AG04450 (cell line): ENCODE measurements around the gene MARVELD1. TPM values are rescaled to one million over a fixed set of nuclear protein-coding genes. Genes with fewer than 3 reads are reported as not detected.
A peak's percentile ranks its signal among the peaks of the same experiment; 100 is the strongest.

Experiments used
- CTCF ChIA-PET: fragments of 300-600, 350-600 bp; formaldehyde crosslinking; extraction: SDS; loops from one replicate; lab custom pipeline; 2022; ENCODE audit warnings: antibody characterized with exemption, inconsistent platforms; lab: Charles Lee
- POLR2A ChIA-PET: fragments of 350-600 bp; formaldehyde crosslinking; extraction: SDS; loops from one replicate; lab custom pipeline; 2021; ENCODE audit warnings: antibody characterized with exemption, inconsistent platforms; lab: Yijun Ruan, JAX
- DNase-seq: peaks from one replicate; pipeline ENCODE4 v3.0.0-alpha.2; 2011; ENCODE audit warnings: low read depth, low spot score
- H3K27ac ChIP-seq: one replicate; pipeline ENCODE4 v1.5.1; 2012; ENCODE audit warnings: low read depth, low read length, control low read depth
- H3K27me3 ChIP-seq: one replicate; pipeline ENCODE4 v1.6.0; 2012; ENCODE audit warnings: low read length; ENCODE audit not compliant: control insufficient read depth, insufficient read depth
- H3K4me3 ChIP-seq: 2 replicates; pipeline ENCODE4 v1.5.1; 2011; ENCODE audit warnings: mild to moderate bottlenecking, low read depth, low read length, control low read depth
- H3K9me3 ChIP-seq: 2 replicates; pipeline ENCODE4 v1.5.1; 2012; ENCODE audit warnings: low read length; ENCODE audit not compliant: control insufficient read depth, insufficient read depth
- polyA plus RNA-seq: library from polyadenylated mRNA; depleted of rRNA; stranded (reverse); fragments of >200 nt; gene quantifications from 2 replicates; pipeline ENCODE4 v1.2.3, GENCODE V29; 2011
- TF ChIP-seq, protein P1 (sequence below): IDR thresholded peaks from 2 replicates; pipeline ENCODE4 v1.5.1; 2011; ENCODE audit warnings: low read depth, low read length, control low read depth, inconsistent platforms

The MARVELD1 gene
- polyA plus RNA-seq, 1 experiment, result 76.2 TPM

DNA sequence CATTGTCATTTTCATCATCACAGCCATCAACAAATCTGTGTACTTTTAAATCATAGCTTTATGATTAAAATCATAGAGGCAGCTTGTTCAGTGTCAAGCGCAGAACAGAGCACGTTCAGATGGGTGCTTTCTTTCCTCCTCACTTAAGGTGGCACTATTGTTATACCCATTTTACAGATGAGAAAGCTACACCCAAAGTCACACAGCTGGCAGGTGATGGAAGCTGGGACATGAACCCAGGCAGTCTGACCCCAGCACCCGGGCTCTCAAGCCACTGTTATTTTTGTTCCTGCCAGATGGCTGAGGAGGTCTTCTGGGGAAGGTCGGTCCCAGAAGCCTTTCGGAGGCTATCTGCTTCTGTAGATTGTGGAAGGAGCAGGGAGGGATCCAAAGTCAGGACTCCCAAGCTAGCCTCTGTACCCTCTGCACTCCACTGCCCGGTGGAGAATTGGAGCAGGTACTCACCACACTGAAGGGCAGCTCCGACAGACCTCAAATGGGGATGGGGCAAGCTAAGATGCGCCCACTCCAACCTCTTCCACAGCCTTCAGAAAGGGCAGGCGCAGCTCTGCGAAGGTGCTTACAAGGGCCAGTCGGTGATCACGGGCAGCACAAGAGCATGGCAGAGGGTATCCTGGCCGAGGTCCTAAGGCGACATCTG lies 27.1 kb upstream of the MARVELD1 start:
- no peak for DNase-seq

DNA sequence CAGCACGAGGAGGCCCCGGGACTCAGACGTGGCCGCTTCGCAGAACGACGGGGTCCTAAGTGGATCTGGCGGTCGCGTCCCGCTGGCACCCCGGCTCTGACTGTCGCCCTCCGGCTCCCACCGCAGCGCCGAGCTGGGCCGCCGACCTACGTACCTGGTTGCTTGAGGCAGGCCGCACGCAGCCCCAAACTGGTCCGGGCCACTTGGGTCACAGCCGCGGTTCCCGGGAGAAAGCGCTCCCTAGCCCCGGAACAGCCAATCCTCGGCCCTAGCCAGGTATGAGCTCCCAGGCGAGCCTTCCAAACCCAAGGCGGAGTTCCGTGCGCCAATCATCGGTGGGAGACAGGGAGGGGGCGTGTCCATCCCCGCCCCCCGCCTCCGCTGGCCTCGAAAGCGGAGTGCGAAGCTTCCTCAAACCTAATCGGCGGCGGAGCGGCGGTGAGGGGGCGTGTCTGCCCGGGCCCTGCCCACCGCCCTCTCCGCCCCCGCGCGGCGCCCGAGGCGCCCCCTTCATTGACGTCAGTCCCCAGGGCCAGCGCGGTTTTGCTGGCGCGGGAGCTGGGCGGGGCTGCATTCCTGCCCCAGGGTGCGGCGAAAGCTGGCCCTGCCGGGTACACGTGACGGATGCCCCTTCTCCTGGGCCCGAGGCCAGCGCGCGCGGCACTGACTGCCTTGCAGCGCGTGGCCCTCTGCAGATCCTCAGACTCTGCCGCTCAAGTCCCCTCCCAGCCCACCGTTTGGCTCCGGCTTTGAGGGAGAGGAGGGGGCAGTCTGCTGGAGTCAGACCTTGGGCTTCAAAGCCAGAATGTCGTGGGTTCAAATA lies 26.4 kb upstream of the MARVELD1 start, which contains the start of gene AVPI1:
Gene AVPI1 (minus strand): TSS at position 280 of the 823 bp plus-strand sequence. CDS start 7,336 bp downstream, outside the sequence.
- Histone ChIP-seq H3K4me3 (peak within 1 kb of the TSS; percentile 71), H3K27ac (peak within 1 kb of the TSS; percentile 100), H3K9me3 (no peaks in the 10 kb centered on the region; the same call in 1 of the 2 replicates), H3K27me3 (no peaks in the 10 kb centered on the region)
- POLR2A ChIA-PET, result interaction anchor here (0.5 to 2.8 kb wide), 21 partner anchors 10 to 349 kb away, joined by 3 to 52 read pairs (median 6); partner anchors contain the start of genes MARVELD1, PI4K2A, RRP12 and ZFYVE27
- CTCF ChIA-PET, result interaction anchor here (1.6 to 7.4 kb wide), 7 partner anchors 10 to 114 kb away, joined by 4 to 71 read pairs (median 13); partner anchors contain the start of genes ANKRD2 and MARVELD1
- TF ChIP-seq, protein P1, sequence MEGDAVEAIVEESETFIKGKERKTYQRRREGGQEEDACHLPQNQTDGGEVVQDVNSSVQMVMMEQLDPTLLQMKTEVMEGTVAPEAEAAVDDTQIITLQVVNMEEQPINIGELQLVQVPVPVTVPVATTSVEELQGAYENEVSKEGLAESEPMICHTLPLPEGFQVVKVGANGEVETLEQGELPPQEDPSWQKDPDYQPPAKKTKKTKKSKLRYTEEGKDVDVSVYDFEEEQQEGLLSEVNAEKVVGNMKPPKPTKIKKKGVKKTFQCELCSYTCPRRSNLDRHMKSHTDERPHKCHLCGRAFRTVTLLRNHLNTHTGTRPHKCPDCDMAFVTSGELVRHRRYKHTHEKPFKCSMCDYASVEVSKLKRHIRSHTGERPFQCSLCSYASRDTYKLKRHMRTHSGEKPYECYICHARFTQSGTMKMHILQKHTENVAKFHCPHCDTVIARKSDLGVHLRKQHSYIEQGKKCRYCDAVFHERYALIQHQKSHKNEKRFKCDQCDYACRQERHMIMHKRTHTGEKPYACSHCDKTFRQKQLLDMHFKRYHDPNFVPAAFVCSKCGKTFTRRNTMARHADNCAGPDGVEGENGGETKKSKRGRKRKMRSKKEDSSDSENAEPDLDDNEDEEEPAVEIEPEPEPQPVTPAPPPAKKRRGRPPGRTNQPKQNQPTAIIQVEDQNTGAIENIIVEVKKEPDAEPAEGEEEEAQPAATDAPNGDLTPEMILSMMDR, result no peak
- DNase-seq, result peak; percentile 91

More for the DNA sequence above, 27.1 kb upstream of the MARVELD1 start:
- Histone ChIP-seq H3K27ac (peak overlapping the region; percentile 93), H3K27me3 (no peaks in the 10 kb centered on the region), H3K9me3 (no peaks in the 10 kb centered on the region; the same call in 1 of the 2 replicates), H3K4me3 (peak overlapping the region; percentile 71)
- ChIA-PET CTCF (interaction anchor here (0.6 to 7.4 kb wide), 13 partner anchors 9 to 114 kb away, joined by 3 to 71 read pairs (median 4); partner anchors contain the start of genes ANKRD2 and MARVELD1), POLR2A (interaction anchor here (0.6 to 2.8 kb wide), 17 partner anchors 9 to 756 kb away, joined by 3 to 52 read pairs (median 7); partner anchors contain the start of genes MARVELD1, PI4K2A, RRP12 and ZFYVE27)
- TF ChIP-seq, protein P1, result no peak

DNA sequence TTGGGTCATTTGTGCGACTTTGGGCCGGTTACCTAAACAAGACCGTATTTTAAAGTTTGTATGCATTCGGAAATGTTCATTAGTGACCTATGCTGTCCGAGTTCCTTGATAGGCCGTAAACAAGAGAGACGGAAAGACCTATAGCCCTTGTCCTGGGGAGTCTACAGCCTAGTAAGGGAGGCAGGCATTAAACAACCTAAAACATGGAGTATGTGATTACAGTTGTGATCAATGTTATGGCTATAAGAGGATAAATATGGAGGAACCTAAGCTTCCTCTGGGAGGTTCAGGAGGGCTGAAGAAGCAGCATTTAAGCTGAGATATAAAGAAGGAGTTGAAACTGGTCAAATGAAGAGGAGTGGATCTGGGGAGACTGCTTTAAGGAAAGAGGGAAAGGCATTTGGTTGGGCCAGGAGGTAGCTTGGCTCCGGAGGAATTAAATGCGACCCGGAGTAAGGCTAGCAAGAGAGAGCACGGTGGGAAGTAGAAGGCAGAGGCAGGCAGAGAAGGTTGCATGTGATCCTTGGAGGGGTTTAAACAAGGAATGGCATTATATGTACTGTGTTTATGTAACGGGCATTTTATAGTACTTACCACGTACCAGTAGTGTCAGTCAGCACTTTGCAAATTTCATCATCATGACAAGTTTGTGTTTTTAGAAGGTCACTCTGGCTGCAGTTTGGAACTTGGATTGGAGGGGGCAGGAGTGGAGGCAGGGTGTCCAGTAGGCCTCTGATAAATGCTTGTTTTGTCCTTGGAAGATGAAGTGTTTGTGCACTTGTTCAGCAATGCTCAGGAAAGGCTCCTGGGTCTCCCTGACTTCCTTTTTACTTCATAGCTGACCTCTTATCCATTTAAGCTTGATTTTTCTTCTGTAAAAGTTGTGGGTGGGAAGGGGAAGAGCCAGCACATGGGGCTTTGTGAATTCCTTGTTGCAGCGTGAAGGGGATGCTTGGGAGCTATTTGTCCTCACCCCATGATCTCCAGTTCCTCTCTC lies 25.4 kb upstream of the MARVELD1 start:
- TF ChIP-seq, protein P1, result no peak

DNA sequence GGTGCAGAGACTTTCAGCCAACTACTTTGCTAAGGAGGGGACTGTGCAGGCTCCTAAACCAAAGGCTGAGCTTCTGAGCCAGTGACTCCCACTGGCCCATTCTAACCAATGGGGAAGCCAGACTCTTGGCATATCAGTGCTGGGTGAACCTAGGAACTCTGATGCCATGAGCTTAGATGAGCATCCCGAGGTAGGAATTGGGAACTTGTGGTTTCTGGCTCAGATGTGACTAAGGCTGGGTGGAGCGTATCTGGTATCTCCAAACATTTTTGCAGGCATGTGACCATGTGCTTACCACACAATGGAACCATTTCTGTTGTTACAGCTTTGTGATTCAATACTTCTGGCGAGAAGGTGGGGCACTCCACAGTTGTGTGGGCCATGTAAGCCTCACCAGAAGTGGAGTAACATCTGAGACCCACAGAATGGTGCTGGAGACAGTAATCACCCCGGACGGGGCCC lies 23.9 kb upstream of the MARVELD1 start:
- Histone ChIP-seq H3K27me3 (no peaks in the 10 kb centered on the region), H3K27ac (peak overlapping the region; percentile 100), H3K9me3 (no peaks in the 10 kb centered on the region; the same call in 1 of the 2 replicates), H3K4me3 (no peak overlapping the region)
- DNase-seq, result peak; percentile 90
- TF ChIP-seq, protein P1, result no peak
- ChIA-PET CTCF (interaction anchor here (0.7 to 7.4 kb wide), 4 partner anchors 12 to 114 kb away, joined by 3 to 71 read pairs (median 8); no protein-coding TSS in a partner anchor), POLR2A (interaction anchor here (0.7 to 2.1 kb wide), 7 partner anchors 12 to 48 kb away, joined by 3 to 10 read pairs (median 5); partner anchors contain the start of gene MARVELD1)

More for the DNA sequence above, 25.4 kb upstream of the MARVELD1 start:
- CTCF ChIA-PET, result interaction anchor here (0.7 to 7.4 kb wide), 6 partner anchors 9 to 35 kb away, joined by 3 to 71 read pairs (median 20); partner anchors contain the start of gene MARVELD1
- POLR2A ChIA-PET, result interaction anchor here (0.6 to 2.8 kb wide), 18 partner anchors 9 to 287 kb away, joined by 3 to 52 read pairs (median 6); partner anchors contain the start of genes MARVELD1, PI4K2A, RRP12 and ZFYVE27
- no peaks in the 10 kb centered on the region; the same call in 1 of the 2 replicates for H3K9me3 ChIP-seq
- H3K27me3 ChIP-seq, result no peaks in the 10 kb centered on the region
- H3K27ac ChIP-seq, result peak overlapping the region; percentile 100
- H3K4me3 ChIP-seq, result peak overlapping the region; percentile 51
- no peak for DNase-seq
